Mucosa of stomach (tissue), 1 donor: ENCODE data around the gene PRLR.
A peak's percentile ranks its signal among the peaks of the same experiment; 100 is the strongest.
"Not testable (repeated sequence)": the region's sequence is repeated elsewhere in the genome, so short reads cannot be mapped to it uniquely, and the experiment has no call there.

ENCODE experiments used
- H3K27me3 ChIP-seq: one replicate; pipeline ENCODE4 v1.7.0; 2013; ENCODE audit warnings: mild to moderate bottlenecking, low read length; ENCODE audit not compliant: control insufficient read depth, insufficient read depth
- H3K36me3 ChIP-seq: one replicate; pipeline ENCODE4 v1.7.0; 2013; ENCODE audit warnings: low read length; ENCODE audit not compliant: control insufficient read depth, insufficient read depth
- H3K4me1 ChIP-seq: one replicate; pipeline ENCODE4 v1.7.0; 2013; ENCODE audit warnings: mild to moderate bottlenecking, low read length; ENCODE audit not compliant: control insufficient read depth, insufficient read depth
- H3K4me3 ChIP-seq: one replicate; pipeline ENCODE4 v1.7.0; 2013; ENCODE audit warnings: low read length
- H3K9ac ChIP-seq: one replicate; pipeline ENCODE4 v1.7.0; 2013; ENCODE audit warnings: mild to moderate bottlenecking, low read length, moderate library complexity
- H3K9me3 ChIP-seq: one replicate; pipeline ENCODE4 v1.7.0; 2013; ENCODE audit warnings: mild to moderate bottlenecking, low read length, moderate library complexity; ENCODE audit not compliant: control insufficient read depth
- donor health status: Pancreatic carcinoma.

The PRLR gene

GRCh38 chr5:35187621-35188020 lies 42.7 kb downstream of the PRLR start:
- Histone ChIP-seq H3K4me3 (peak overlapping the region; percentile 31), H3K4me1 (peaks cover 68% of the 10 kb centered on the region), H3K9ac (peak overlapping the region; percentile 59)
- H3K9me3 ChIP-seq, H3K27me3 ChIP-seq, H3K36me3 ChIP-seq: not testable (repeated sequence)

- no peaks in the 10 kb centered on the region for H3K27me3 ChIP-seq
- H3K36me3 ChIP-seq, result no peaks in the 10 kb centered on the region
- no peak overlapping the region for H3K4me3 ChIP-seq
- H3K9ac ChIP-seq, result no peak overlapping the region
- H3K4me1 ChIP-seq, result peaks cover 69% of the 10 kb centered on the region
- no peaks in the 10 kb centered on the region for H3K9me3 ChIP-seq
These were observed 43.5 kb downstream of the PRLR start for GRCh38 chr5:35186749-35187148.

- Histone ChIP-seq H3K27me3 (no peaks in the 10 kb centered on the region), H3K4me1 (peaks cover 69% of the 10 kb centered on the region), H3K4me3 (no peak overlapping the region), H3K36me3 (no peaks in the 10 kb centered on the region), H3K9ac (peak overlapping the region; percentile 45), H3K9me3 (no peaks in the 10 kb centered on the region)
These were observed 44.8 kb downstream of the PRLR start for GRCh38 chr5:35185518-35185917.

GRCh38 chr5:35183556-35183955 lies 46.7 kb downstream of the PRLR start:
- H3K9ac ChIP-seq, result no peak overlapping the region
- H3K4me1 ChIP-seq, result peaks cover 58% of the 10 kb centered on the region
- no peak overlapping the region for H3K4me3 ChIP-seq
- H3K27me3 ChIP-seq, result no peaks in the 10 kb centered on the region
- H3K36me3 ChIP-seq, result no peaks in the 10 kb centered on the region
- no peaks in the 10 kb centered on the region for H3K9me3 ChIP-seq

GRCh38 chr5:35182910-35183535 lies 47.3 kb downstream of the PRLR start:
- H3K9ac ChIP-seq, result no peak overlapping the region
- H3K4me1 ChIP-seq, result peaks cover 53% of the 10 kb centered on the region
- H3K4me3 ChIP-seq, result no peak overlapping the region
- no peaks in the 10 kb centered on the region for H3K27me3 ChIP-seq
- no peaks in the 10 kb centered on the region for H3K9me3 ChIP-seq
- no peaks in the 10 kb centered on the region for H3K36me3 ChIP-seq

- Histone ChIP-seq H3K4me3 (no peak overlapping the region), H3K4me1 (peaks cover 47% of the 10 kb centered on the region), H3K9ac (no peak overlapping the region), H3K36me3 (no peaks in the 10 kb centered on the region), H3K27me3 (no peaks in the 10 kb centered on the region), H3K9me3 (no peaks in the 10 kb centered on the region)
These were observed 47.8 kb downstream of the PRLR start for GRCh38 chr5:35182486-35182885.

- no peaks in the 10 kb centered on the region for H3K9me3 ChIP-seq
- H3K9ac ChIP-seq, result no peak overlapping the region
- H3K36me3 ChIP-seq, result no peaks in the 10 kb centered on the region
- peaks cover 23% of the 10 kb centered on the region for H3K4me1 ChIP-seq
- no peaks in the 10 kb centered on the region for H3K27me3 ChIP-seq
- no peak overlapping the region for H3K4me3 ChIP-seq
These were observed 50.2 kb downstream of the PRLR start for GRCh38 chr5:35180046-35180445.

- Histone ChIP-seq H3K9ac (no peak overlapping the region), H3K4me1 (peaks cover 3% of the 10 kb centered on the region), H3K36me3 (no peaks in the 10 kb centered on the region), H3K27me3 (no peaks in the 10 kb centered on the region), H3K9me3 (no peaks in the 10 kb centered on the region), H3K4me3 (no peak overlapping the region)
These were observed 52.5 kb downstream of the PRLR start for GRCh38 chr5:35177783-35178182.

- Histone ChIP-seq H3K27me3 (no peaks in the 10 kb centered on the region), H3K9ac (no peak overlapping the region), H3K9me3 (no peaks in the 10 kb centered on the region), H3K4me3 (no peak overlapping the region), H3K36me3 (no peaks in the 10 kb centered on the region), H3K4me1 (peaks cover 5% of the 10 kb centered on the region)
These were observed 57.8 kb downstream of the PRLR start for GRCh38 chr5:35172533-35172932.

- Histone ChIP-seq H3K27me3 (no peaks in the 10 kb centered on the region), H3K9ac (no peak overlapping the region)
These were observed 58.3 kb downstream of the PRLR start for GRCh38 chr5:35171991-35172390.

GRCh38 chr5:35171078-35171477 lies 59.2 kb downstream of the PRLR start:
- H3K9ac ChIP-seq, result no peak overlapping the region
- no peaks in the 10 kb centered on the region for H3K36me3 ChIP-seq
- H3K4me3 ChIP-seq, result no peak overlapping the region
- peaks cover 5% of the 10 kb centered on the region for H3K4me1 ChIP-seq
- H3K9me3 ChIP-seq, result no peaks in the 10 kb centered on the region
- H3K27me3 ChIP-seq, result no peaks in the 10 kb centered on the region

More at GRCh38 chr5:35171991-35172390, 58.3 kb downstream of the PRLR start:
- Histone ChIP-seq H3K9me3 (no peaks in the 10 kb centered on the region), H3K4me3 (no peak overlapping the region), H3K4me1 (peaks cover 5% of the 10 kb centered on the region), H3K36me3 (no peaks in the 10 kb centered on the region)

- no peaks in the 10 kb centered on the region for H3K36me3 ChIP-seq
- H3K9ac ChIP-seq, result no peak overlapping the region
- H3K9me3 ChIP-seq, result no peaks in the 10 kb centered on the region
- no peaks in the 10 kb centered on the region for H3K27me3 ChIP-seq
- H3K4me3 ChIP-seq, result no peak overlapping the region
- H3K4me1 ChIP-seq, result peaks cover under 1% of the 10 kb centered on the region
These were observed 64.2 kb downstream of the PRLR start for GRCh38 chr5:35166043-35166442.
